OCI-LY7 (cell line): ENCODE measurements around the gene ARRB1. TPM values are rescaled to one million over a fixed set of nuclear protein-coding genes. Genes with fewer than 3 reads are reported as not detected.

ENCODE experiments used
- BruUV-seq: library from RNA; stranded (reverse); fragments of 400-500 nt; replicated peaks from 2 replicates; lab custom pipeline; 2021; lab: Mats Ljungman, UMichigan
- CTCF ChIA-PET: fragments of 300-600 bp; sonication (Branson Sonifier 250); formaldehyde crosslinking; loops from one replicate; lab custom pipeline; 2022; ENCODE audit warnings: antibody characterized with exemption; ENCODE audit not compliant: unreplicated experiment; lab: Charles Lee
- POLR2A ChIA-PET: fragments of 300-600 bp; sonication (Branson Sonifier 250); formaldehyde crosslinking; loops from one replicate; lab custom pipeline; 2022; ENCODE audit warnings: antibody characterized with exemption; lab: Charles Lee
- DNase-seq: peaks from one replicate; pipeline ENCODE4 v3.0.0-alpha.2; 2015; ENCODE audit warnings: low spot score
- H2AFZ ChIP-seq: fragments of 200-600 bp; sonication (generic), shearing (Covaris generic); 2 replicates; pipeline ENCODE4 v1.6.1; 2014; ENCODE audit warnings: mild to moderate bottlenecking, antibody characterized with exemption, low read length, moderate library complexity
- H3K27ac ChIP-seq: fragments of 200-600 bp; sonication (generic); 2 replicates; pipeline ENCODE4 v1.5.1; 2014; ENCODE audit warnings: mixed run types, low read depth, mild to moderate bottlenecking, moderate library complexity, low read length, inconsistent platforms; ENCODE audit not compliant: poor library complexity, severe bottlenecking
- H3K36me3 ChIP-seq: fragments of 200-600 bp; sonication (generic); 2 replicates; pipeline ENCODE4 v1.6.1; 2014; ENCODE audit warnings: mild to moderate bottlenecking, antibody characterized with exemption, low read length, moderate library complexity, mixed read lengths; ENCODE audit not compliant: insufficient read depth
- H3K4me1 ChIP-seq: fragments of 200-600 bp; sonication (generic); 2 replicates; pipeline ENCODE4 v1.5.1; 2014; ENCODE audit warnings: mild to moderate bottlenecking, low read length; ENCODE audit not compliant: insufficient read depth, poor library complexity, severe bottlenecking
- H3K4me2 ChIP-seq: fragments of 200-600 bp; sonication (generic); 2 replicates; pipeline ENCODE4 v1.6.1; 2014; ENCODE audit warnings: mild to moderate bottlenecking, low read length
- H3K4me3 ChIP-seq: fragments of 200-600 bp; sonication (generic); 2 replicates; pipeline ENCODE4 v1.5.1; 2014; ENCODE audit warnings: mild to moderate bottlenecking, low read depth, low read length; ENCODE audit not compliant: poor library complexity, severe bottlenecking
- H3K79me2 ChIP-seq: fragments of 200-600 bp; sonication (generic); 2 replicates; pipeline ENCODE4 v1.6.1; 2016; ENCODE audit warnings: low read depth, mild to moderate bottlenecking, low read length, moderate library complexity, mixed read lengths; ENCODE audit not compliant: insufficient read depth
- H3K9me2 ChIP-seq: fragments of 200-600 bp; sonication (generic); 2 replicates; pipeline ENCODE4 v1.6.1; 2016; ENCODE audit warnings: mild to moderate bottlenecking, low read length, mixed read lengths; ENCODE audit not compliant: insufficient read depth
- H3K9me3 ChIP-seq: fragments of 200-600 bp; sonication (generic); 2 replicates; pipeline ENCODE4 v1.6.1; 2014; ENCODE audit warnings: mild to moderate bottlenecking, mixed run types, low read length, mixed read lengths
- H4K20me1 ChIP-seq: fragments of 200-600 bp; sonication (generic); 2 replicates; pipeline ENCODE4 v1.6.1; 2014; ENCODE audit warnings: mild to moderate bottlenecking, antibody characterized with exemption, low read length, moderate library complexity, mixed read lengths; ENCODE audit not compliant: insufficient read depth
- CTCF ChIP-seq: fragments of 200-600 bp; sonication (generic); conservative IDR thresholded peaks from 2 replicates; pipeline ENCODE4 v1.5.1; 2014; ENCODE audit warnings: mild to moderate bottlenecking, antibody characterized with exemption, low read length, moderate library complexity, mixed read lengths
- EZH2phosphoT487 ChIP-seq: fragments of 200-600 bp; sonication (generic); IDR thresholded peaks from 2 replicates; pipeline ENCODE4 v1.6.1; 2018; ENCODE audit warnings: low read depth, borderline replicate concordance, mild to moderate bottlenecking, mixed run types, antibody characterized with exemption, low read length, moderate library complexity, mixed read lengths
- intact Hi-C: fragments of 100-400 bp; cut with micrococcal nuclease; formaldehyde crosslinking; loops from one replicate; pipeline ENCODE4 v1.10.0; 2022; ENCODE audit not compliant: unreplicated experiment
- total RNA-seq, 2 experiments: library from RNA; depleted of rRNA in 1 of 2; stranded (reverse); fragments of >200 nt in 1 of 2; shearing (Covaris generic) in 1 of 2; gene quantifications; 2 replicates each; pipeline ENCODE4 v1.2.3, GENCODE V29; 2014 to 2022

The ARRB1 gene
- total RNA-seq, 2 experiments from 2014 or later: not detected

GRCh38 chr11:75265851-75266531 is 85.5 kb downstream of the ARRB1 start:
- no TSS peak for BruUV-seq
- no peaks in the 10 kb centered on the region for H3K79me2 ChIP-seq
- H3K9me2 ChIP-seq: no peaks in the 10 kb centered on the region
- TF ChIP-seq CTCF (no peak), EZH2phosphoT487 (no peak)
- H3K4me3 ChIP-seq: no peak overlapping the region
- H4K20me1 ChIP-seq: no peaks in the 10 kb centered on the region
- peaks cover 13% of the 10 kb centered on the region for H3K4me1 ChIP-seq
- ChIA-PET CTCF (no interaction called here), POLR2A (no interaction called here)
- H3K4me2 ChIP-seq: no peak overlapping the region
- no peaks in the 10 kb centered on the region for H3K36me3 ChIP-seq
- intact Hi-C loops: no loop called here
- no peak overlapping the region for H3K27ac ChIP-seq
- H2AFZ ChIP-seq: no peak overlapping the region; the same call in 1 of the 2 replicates
- no peaks in the 10 kb centered on the region for H3K9me3 ChIP-seq
- peak; percentile 12 for DNase-seq

- DNase-seq: no peak
- intact Hi-C loops: no loop called here
- no TSS peak for BruUV-seq
- Histone ChIP-seq H4K20me1 (no peaks in the 10 kb centered on the region), H3K9me3 (no peaks in the 10 kb centered on the region), H3K36me3 (no peaks in the 10 kb centered on the region), H3K9me2 (no peaks in the 10 kb centered on the region), H3K4me3 (no peak overlapping the region), H3K27ac (no peak overlapping the region), H3K79me2 (no peaks in the 10 kb centered on the region), H3K4me1 (peaks cover 13% of the 10 kb centered on the region), H2AFZ (no peak overlapping the region), H3K4me2 (no peak overlapping the region)
- CTCF ChIA-PET: no interaction called here
- POLR2A ChIA-PET: interaction anchor here (0.7 kb wide), 1 partner anchor 826 kb away, joined by 4 read pairs; no protein-coding TSS in a partner anchor
- TF ChIP-seq EZH2phosphoT487 (no peak), CTCF (no peak)
Measured at GRCh38 chr11:75264971-75265370, 86.5 kb downstream of the ARRB1 start.

- no peak overlapping the region for H2AFZ ChIP-seq
- no peaks in the 10 kb centered on the region for H4K20me1 ChIP-seq
- intact Hi-C loops: no loop called here
- H3K9me3 ChIP-seq: no peaks in the 10 kb centered on the region
- POLR2A ChIA-PET: no interaction called here
- no peak for DNase-seq
- H3K27ac ChIP-seq: no peak overlapping the region
- CTCF ChIA-PET: no interaction called here
- H3K79me2 ChIP-seq: no peaks in the 10 kb centered on the region
- H3K4me2 ChIP-seq: no peak overlapping the region
- no peaks in the 10 kb centered on the region for H3K9me2 ChIP-seq
- BruUV-seq: no TSS peak
- TF ChIP-seq EZH2phosphoT487: no peak
- no peak for TF ChIP-seq CTCF
- H3K36me3 ChIP-seq: no peaks in the 10 kb centered on the region
- H3K4me3 ChIP-seq: no peak overlapping the region
- H3K4me1 ChIP-seq: peaks cover 13% of the 10 kb centered on the region
Measured at GRCh38 chr11:75264356-75264755, 87.1 kb downstream of the ARRB1 start.
